HG02870 (cell line): ENCODE results near the gene PARD6G.
A peak's percentile ranks its signal among the peaks of the same experiment; 100 is the strongest.

ENCODE experiments used
- ATAC-seq: cut with Tn5 transposase; IDR thresholded peaks from one replicate; pipeline ENCODE4 v1.9.1; 2021; ENCODE audit warnings: mild to moderate bottlenecking, moderate library complexity; ENCODE audit not compliant: unreplicated experiment

PARD6G gene

GRCh38 chr18:80119111-80119510 lies 128.2 kb downstream of the PARD6G start:
- no peak for ATAC-seq

DNA sequence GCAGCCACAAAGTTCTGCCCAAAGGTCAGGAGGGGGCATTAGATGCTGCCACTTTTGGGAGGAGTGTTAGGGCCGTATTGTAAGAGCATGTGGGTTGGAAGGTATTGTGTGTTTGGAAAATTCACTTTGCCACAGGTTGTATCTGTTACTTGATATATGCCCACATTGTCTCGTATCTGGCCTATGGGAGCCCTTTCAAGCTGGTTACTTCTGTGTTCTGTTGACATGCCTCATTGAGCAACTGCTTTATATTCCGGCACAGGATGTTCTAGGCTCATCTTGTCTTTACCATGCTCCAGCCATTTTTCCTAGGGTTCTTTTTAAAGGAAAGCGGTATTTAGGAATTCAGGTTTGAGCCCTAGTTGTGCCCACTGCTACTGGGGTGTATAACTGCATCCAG lies 132.3 kb downstream of the PARD6G start:
- no peak for ATAC-seq

GRCh38 chr18:80112624-80113248 lies 134.6 kb downstream of the PARD6G start:
- ATAC-seq, result no peak

GRCh38 chr18:80109676-80110078 lies 137.6 kb downstream of the PARD6G start:
- ATAC-seq, result peak; percentile 21

- peak; percentile 67 for ATAC-seq
Observed at GRCh38 chr18:80108739-80109675, 138.3 kb downstream of the PARD6G start, which contains the start of gene ADNP2. Gene ADNP2, plus strand, starts transcription at chr18:80109262. Its CDS starts 8,281 bp downstream, at chr18:80117543.

- ATAC-seq, result no peak
Observed at GRCh38 chr18:80108121-80108536, 139.2 kb downstream of the PARD6G start.

DNA sequence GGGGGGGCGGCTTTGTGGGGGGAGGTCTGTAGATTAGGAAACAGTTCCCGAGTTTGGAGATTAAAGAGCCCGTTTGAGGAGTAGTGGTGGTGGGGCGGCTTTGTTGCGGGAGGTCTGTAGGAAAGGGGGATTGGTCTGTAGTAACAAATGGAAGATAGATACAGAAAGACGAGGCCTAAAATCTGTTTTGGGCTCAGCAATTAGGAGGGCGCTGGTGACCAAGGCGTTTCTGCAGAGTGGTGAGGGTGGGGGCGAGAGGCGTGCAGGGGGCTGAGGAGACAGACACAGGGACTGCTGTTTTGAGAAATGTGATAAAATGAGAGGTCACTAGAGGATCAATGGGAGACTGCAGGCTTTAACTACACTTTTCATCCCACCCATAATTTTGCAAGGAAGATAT lies 139.9 kb downstream of the PARD6G start:
- no peak for ATAC-seq
